ENCODE measurements around the gene STKLD1. TPM values are rescaled to one million over a fixed set of nuclear protein-coding genes. Genes with fewer than 3 reads are reported as not detected.
A peak's percentile ranks its signal among the peaks of the same experiment; 100 is the strongest.
"Not testable (repeated sequence)": the region's sequence is repeated elsewhere in the genome, so short reads cannot be mapped to it uniquely, and the experiment has no call there.

The STKLD1 gene
- total RNA-seq, 1 experiment from 2014 or later: 3.1 TPM

DNA sequence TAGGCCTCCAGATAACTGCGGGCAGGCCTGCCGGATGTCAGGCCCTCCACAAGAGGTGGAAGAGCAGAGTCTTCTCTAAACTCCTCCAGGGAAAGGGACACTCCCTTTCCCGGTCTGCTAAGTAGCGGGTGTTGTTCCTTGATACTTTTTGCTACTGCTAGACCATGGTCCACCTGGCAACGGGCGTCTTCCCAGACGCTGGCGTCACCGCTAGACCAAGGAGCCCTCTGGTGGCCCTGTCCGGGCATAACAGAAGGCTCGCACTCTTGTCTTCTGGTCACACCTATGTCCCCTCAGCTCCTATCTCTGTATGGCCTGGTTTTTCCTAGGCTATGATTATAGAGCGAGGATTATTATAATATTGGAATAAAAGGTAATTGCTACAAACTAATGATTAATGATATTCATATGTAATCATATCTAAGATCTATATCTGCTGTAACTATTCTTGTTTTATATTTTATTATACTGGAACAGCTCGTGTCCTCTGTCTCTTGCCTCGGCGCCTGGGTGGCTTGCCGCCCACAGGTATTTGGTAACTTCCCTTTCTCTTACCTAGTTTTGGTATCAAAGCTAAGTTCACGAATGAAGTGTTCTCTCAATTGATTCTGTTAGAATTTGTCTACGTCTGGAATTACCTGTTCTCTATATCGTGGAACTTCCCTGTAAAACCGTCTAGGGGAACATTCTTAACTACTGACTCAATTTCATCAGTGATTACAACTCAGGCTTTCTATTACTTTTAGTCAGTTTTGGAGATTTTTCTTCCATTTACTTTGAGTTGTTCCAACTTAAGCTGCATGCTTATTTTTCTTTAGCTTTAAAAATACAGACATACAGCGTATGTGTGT, 46.6 kb upstream of the STKLD1 start:
- peak overlapping the region; percentile 3; the same call in 1 of the 2 replicates for H3K4me2 ChIP-seq
- H3K4me3 ChIP-seq; H2AFZ ChIP-seq; H3K9me3 ChIP-seq (ENCODE audit: insufficient read depth, low read depth); BruUV-seq (replicated peaks); H3K9me2 ChIP-seq (ENCODE audit: insufficient read depth): not testable (repeated sequence)
- TF ChIP-seq, protein P1, sequence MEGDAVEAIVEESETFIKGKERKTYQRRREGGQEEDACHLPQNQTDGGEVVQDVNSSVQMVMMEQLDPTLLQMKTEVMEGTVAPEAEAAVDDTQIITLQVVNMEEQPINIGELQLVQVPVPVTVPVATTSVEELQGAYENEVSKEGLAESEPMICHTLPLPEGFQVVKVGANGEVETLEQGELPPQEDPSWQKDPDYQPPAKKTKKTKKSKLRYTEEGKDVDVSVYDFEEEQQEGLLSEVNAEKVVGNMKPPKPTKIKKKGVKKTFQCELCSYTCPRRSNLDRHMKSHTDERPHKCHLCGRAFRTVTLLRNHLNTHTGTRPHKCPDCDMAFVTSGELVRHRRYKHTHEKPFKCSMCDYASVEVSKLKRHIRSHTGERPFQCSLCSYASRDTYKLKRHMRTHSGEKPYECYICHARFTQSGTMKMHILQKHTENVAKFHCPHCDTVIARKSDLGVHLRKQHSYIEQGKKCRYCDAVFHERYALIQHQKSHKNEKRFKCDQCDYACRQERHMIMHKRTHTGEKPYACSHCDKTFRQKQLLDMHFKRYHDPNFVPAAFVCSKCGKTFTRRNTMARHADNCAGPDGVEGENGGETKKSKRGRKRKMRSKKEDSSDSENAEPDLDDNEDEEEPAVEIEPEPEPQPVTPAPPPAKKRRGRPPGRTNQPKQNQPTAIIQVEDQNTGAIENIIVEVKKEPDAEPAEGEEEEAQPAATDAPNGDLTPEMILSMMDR (conservative IDR thresholded peaks at IDR 0.05): peak; percentile 84
- intact Hi-C loops (cut with micrococcal nuclease; ENCODE audit: unreplicated experiment): loop anchor here (1.0 kb wide), 2 partner anchors 90 to 144 kb away; no protein-coding TSS in a partner anchor
- H3K27me3 ChIP-seq (ENCODE audit: insufficient read depth, low read depth): peaks cover 13% of the 10 kb centered on the region
- peaks cover 20% of the 10 kb centered on the region for H3K4me1 ChIP-seq (replicated peaks; ENCODE audit: insufficient read depth)
- H4K20me1 ChIP-seq (ENCODE audit: insufficient read depth): peaks cover 29% of the 10 kb centered on the region
- ChIA-PET POLR2A (ENCODE audit: unreplicated experiment) (interaction anchor here (0.7 to 0.8 kb wide), 3 partner anchors 142 to 146 kb away, joined by 4 to 9 read pairs (median 7); no protein-coding TSS in a partner anchor), CTCF (interaction anchor here (0.6 to 2.0 kb wide), 8 partner anchors 80 to 332 kb away, joined by 3 to 24 read pairs (median 4); no protein-coding TSS in a partner anchor)
- H3F3A ChIP-seq (ENCODE audit: insufficient read depth, low read depth): peaks cover 36% of the 10 kb centered on the region
- peaks cover 20% of the 10 kb centered on the region; the same call in 1 of the 2 replicates for H3K36me3 ChIP-seq (ENCODE audit: low read depth)
- H3K27ac ChIP-seq: peak overlapping the region; percentile 37; the same call in 1 of the 2 replicates
- DNase-seq: peak; percentile 66 to 78
- H3K79me2 ChIP-seq (ENCODE audit: low read depth): peaks cover 19% of the 10 kb centered on the region

DNA sequence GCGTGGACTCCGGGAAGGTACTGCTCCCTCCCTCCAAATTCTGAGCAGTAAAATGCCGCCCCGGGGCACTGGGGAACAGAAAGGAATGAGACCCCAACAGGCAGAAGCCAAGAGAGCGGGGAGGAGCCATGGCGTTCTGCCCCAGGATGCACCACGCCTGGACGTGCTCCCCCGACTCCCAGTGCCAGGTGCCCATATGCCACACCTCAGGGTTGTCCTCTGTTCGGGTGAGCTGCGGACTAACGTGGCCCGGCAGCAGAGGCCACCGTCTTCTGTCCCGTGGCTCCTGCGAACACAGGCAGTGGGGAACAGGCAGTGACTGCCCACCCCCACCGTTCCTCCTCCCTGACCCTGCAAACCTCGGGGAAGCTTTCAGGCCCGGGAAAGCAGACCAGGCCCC, 44.9 kb upstream of the STKLD1 start:
- intact Hi-C loops (cut with micrococcal nuclease; ENCODE audit: unreplicated experiment): no loop called here
- Histone ChIP-seq H3K36me3 (ENCODE audit: low read depth) (peaks cover 20% of the 10 kb centered on the region; the same call in 1 of the 2 replicates), H3K4me1 (replicated peaks; ENCODE audit: insufficient read depth) (peaks cover 24% of the 10 kb centered on the region), H3K9me3 (ENCODE audit: insufficient read depth, low read depth) (no peaks in the 10 kb centered on the region), H3F3A (ENCODE audit: insufficient read depth, low read depth) (peaks cover 38% of the 10 kb centered on the region), H3K27me3 (ENCODE audit: insufficient read depth, low read depth) (no peaks in the 10 kb centered on the region), H3K4me2 (no peak overlapping the region), H4K20me1 (ENCODE audit: insufficient read depth) (peaks cover 38% of the 10 kb centered on the region), H3K9me2 (ENCODE audit: insufficient read depth) (no peaks in the 10 kb centered on the region), H3K27ac (no peak overlapping the region; the same call in 1 of the 2 replicates), H3K79me2 (ENCODE audit: low read depth) (peaks cover 33% of the 10 kb centered on the region), H3K4me3 (no peak overlapping the region), H2AFZ (no peak overlapping the region)
- CTCF ChIA-PET: no interaction called here
- POLR2A ChIA-PET (ENCODE audit: unreplicated experiment): no interaction called here
- no TSS peak for BruUV-seq (replicated peaks)
- DNase-seq: no peak
- TF ChIP-seq, protein P1 (conservative IDR thresholded peaks at IDR 0.05): no peak
- TF ChIP-seq EZH2 (IDR thresholded peaks at IDR 0.05; ENCODE audit: low read depth): no peak

DNA sequence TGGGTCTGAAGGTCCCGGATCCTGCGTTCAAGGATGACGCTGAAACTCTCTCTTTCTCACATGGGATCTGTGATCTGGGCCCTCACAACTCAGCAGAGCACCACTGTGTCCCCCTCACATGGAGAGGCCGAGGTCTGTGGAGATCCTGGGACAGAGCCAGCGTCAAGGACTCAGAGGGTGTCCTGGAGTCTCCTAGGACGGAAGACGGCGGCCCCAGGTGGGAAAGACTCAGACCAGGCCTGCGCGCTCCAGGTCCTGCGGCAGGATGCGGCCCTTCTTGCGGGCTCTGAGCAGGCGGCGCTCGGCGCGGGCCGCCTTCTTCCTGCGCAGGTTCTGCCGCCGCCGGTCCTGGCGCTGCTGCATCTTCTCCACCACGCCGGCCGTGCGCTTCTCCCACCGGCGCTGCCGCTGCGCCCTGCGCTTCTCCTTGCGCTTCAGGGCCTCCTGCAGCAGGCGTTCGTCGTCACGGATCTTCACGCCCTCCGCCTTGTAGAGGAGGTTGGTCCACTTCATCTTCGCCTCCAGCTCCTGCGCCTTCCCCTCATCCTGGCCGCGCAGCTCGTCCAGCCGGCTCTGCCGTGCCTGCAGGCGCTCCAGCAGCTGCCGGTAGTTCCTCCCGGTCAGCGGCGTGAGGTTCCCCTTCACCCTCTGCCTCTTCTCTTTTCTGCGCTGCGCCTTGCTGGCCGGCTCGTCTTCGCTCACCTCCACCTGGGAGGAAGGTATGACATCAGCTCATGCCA, 44.4 kb upstream of the STKLD1 start:
- Histone ChIP-seq H3K36me3 (ENCODE audit: low read depth) (peaks cover 20% of the 10 kb centered on the region; the same call in 1 of the 2 replicates), H3K27ac (no peak overlapping the region), H3K4me1 (replicated peaks; ENCODE audit: insufficient read depth) (peaks cover 24% of the 10 kb centered on the region), H3K79me2 (ENCODE audit: low read depth) (peaks cover 33% of the 10 kb centered on the region), H3K4me3 (no peak overlapping the region), H2AFZ (no peak overlapping the region), H4K20me1 (ENCODE audit: insufficient read depth) (peaks cover 38% of the 10 kb centered on the region), H3K4me2 (no peak overlapping the region), H3F3A (ENCODE audit: insufficient read depth, low read depth) (peaks cover 38% of the 10 kb centered on the region), H3K9me3 (ENCODE audit: insufficient read depth, low read depth) (no peaks in the 10 kb centered on the region), H3K9me2 (ENCODE audit: insufficient read depth) (no peaks in the 10 kb centered on the region), H3K27me3 (ENCODE audit: insufficient read depth, low read depth) (no peaks in the 10 kb centered on the region)
- DNase-seq: no peak
- TF ChIP-seq, protein P1 (conservative IDR thresholded peaks at IDR 0.05): no peak
- no peak for TF ChIP-seq EZH2 (IDR thresholded peaks at IDR 0.05; ENCODE audit: low read depth)
- intact Hi-C loops (cut with micrococcal nuclease; ENCODE audit: unreplicated experiment): no loop called here
- no TSS peak for BruUV-seq (replicated peaks)
- ChIA-PET CTCF (no interaction called here), POLR2A (ENCODE audit: unreplicated experiment) (no interaction called here)

Measured in PC-9 (cell line).